ENCODE data around the gene COL1A1. TPM values are rescaled to one million over a fixed set of nuclear protein-coding genes. Genes with fewer than 3 reads are reported as not detected.

The COL1A1 gene
- polyA plus RNA-seq, 1 donor (not counting 4 experiments of a cell fraction or from before 2014, with no cell fraction given), result 0.55 TPM

DNA sequence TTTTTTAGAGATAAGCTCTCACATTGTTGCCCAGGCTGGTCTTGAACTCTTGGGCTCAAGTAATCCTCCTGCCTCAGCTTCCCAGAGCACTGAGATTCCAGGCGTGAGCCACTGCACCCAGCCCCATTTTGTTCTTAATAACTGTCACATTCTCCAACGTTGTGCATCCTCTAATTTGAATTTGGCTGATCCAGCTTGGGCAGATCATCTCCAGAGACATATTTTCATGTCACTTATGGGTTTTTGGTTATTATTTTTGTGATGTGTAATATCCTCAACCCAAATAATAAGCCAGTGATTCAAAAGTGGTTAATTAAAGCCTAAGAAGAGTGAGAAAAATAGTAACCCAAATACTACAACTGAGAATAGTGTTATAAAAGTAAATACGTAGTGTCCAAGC is 16.2 kb upstream of the COL1A1 start:
- H3K9me3 ChIP-seq (ENCODE audit: control insufficient read depth, low read depth, low read length), result no peaks in the 10 kb centered on the region
- DNase-seq (ENCODE audit: low read depth, low spot score) (no peak), FAIRE-seq (no peak)
- H4K20me1 ChIP-seq (ENCODE audit: control insufficient read depth, extremely low read depth, insufficient read depth, low read length), result no peaks in the 10 kb centered on the region
- H2AFZ ChIP-seq (ENCODE audit: control insufficient read depth, low read length), result no peak overlapping the region
- peaks cover 31% of the 10 kb centered on the region for H3K4me1 ChIP-seq (ENCODE audit: control insufficient read depth, extremely low read depth, insufficient read depth, low read length)
- no peak overlapping the region for H3K9ac ChIP-seq (ENCODE audit: control insufficient read depth, extremely low read depth, insufficient read depth, low read length)
- no peak overlapping the region for H3K4me3 ChIP-seq (ENCODE audit: control insufficient read depth in 2 of 3, extremely low read depth in 1 of 3, insufficient read depth in 2 of 3, low read depth in 1 of 3, low read length in 3 of 3)
- H3K4me2 ChIP-seq (ENCODE audit: control insufficient read depth, extremely low read depth, insufficient read depth, low read depth, low read length), result no peak overlapping the region
- dilution Hi-C loops (cut with MboI; ENCODE audit: extremely low pct_ligation_motif_present, low sequenced_read_pairs), result no loop called here
- no peaks in the 10 kb centered on the region for H3K9me1 ChIP-seq (ENCODE audit: control insufficient read depth, extremely low read depth, insufficient read depth, low read length)
- H3K79me2 ChIP-seq (ENCODE audit: control insufficient read depth, insufficient read depth, low read length), result no peaks in the 10 kb centered on the region
- no peak overlapping the region for H3K27ac ChIP-seq (ENCODE audit: control insufficient read depth, insufficient read depth, low read length)
- H3K27me3 ChIP-seq (ENCODE audit: control insufficient read depth, extremely low read depth, insufficient read depth, low read length), result no peaks in the 10 kb centered on the region
- TF ChIP-seq, protein P1, sequence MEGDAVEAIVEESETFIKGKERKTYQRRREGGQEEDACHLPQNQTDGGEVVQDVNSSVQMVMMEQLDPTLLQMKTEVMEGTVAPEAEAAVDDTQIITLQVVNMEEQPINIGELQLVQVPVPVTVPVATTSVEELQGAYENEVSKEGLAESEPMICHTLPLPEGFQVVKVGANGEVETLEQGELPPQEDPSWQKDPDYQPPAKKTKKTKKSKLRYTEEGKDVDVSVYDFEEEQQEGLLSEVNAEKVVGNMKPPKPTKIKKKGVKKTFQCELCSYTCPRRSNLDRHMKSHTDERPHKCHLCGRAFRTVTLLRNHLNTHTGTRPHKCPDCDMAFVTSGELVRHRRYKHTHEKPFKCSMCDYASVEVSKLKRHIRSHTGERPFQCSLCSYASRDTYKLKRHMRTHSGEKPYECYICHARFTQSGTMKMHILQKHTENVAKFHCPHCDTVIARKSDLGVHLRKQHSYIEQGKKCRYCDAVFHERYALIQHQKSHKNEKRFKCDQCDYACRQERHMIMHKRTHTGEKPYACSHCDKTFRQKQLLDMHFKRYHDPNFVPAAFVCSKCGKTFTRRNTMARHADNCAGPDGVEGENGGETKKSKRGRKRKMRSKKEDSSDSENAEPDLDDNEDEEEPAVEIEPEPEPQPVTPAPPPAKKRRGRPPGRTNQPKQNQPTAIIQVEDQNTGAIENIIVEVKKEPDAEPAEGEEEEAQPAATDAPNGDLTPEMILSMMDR (optimal IDR thresholded peaks at IDR 0.05 in 1 of 3, IDR thresholded peaks at IDR 0.05 in 1 of 3, conservative IDR thresholded peaks at IDR 0.05 in 1 of 3; ENCODE audit: extremely low read depth in 1 of 3, insufficient read depth in 2 of 3, low read length in 3 of 3), result no peak
- TF ChIP-seq EZH2 (IDR thresholded peaks at IDR 0.05; ENCODE audit: low read length), result no peak
- H3K36me3 ChIP-seq (ENCODE audit: control insufficient read depth in 2 of 2, extremely low read depth in 1 of 2, insufficient read depth in 2 of 2, low read length in 2 of 2), result no peaks in the 10 kb centered on the region

- H3K79me2 ChIP-seq (ENCODE audit: control insufficient read depth, insufficient read depth, low read length), result no peaks in the 10 kb centered on the region
- no peak overlapping the region for H2AFZ ChIP-seq (ENCODE audit: control insufficient read depth, low read length)
- H3K36me3 ChIP-seq (ENCODE audit: control insufficient read depth in 2 of 2, extremely low read depth in 1 of 2, insufficient read depth in 2 of 2, low read length in 2 of 2), result no peaks in the 10 kb centered on the region
- H3K4me1 ChIP-seq (ENCODE audit: control insufficient read depth, extremely low read depth, insufficient read depth, low read length), result peaks cover 25% of the 10 kb centered on the region
- no peak for DNase-seq (ENCODE audit: low read depth, low spot score)
- dilution Hi-C loops (cut with MboI; ENCODE audit: extremely low pct_ligation_motif_present, low sequenced_read_pairs), result no loop called here
- H3K9me3 ChIP-seq (ENCODE audit: control insufficient read depth, low read depth, low read length), result no peaks in the 10 kb centered on the region
- no peaks in the 10 kb centered on the region for H3K27me3 ChIP-seq (ENCODE audit: control insufficient read depth, extremely low read depth, insufficient read depth, low read length)
- H3K4me3 ChIP-seq (ENCODE audit: control insufficient read depth in 2 of 3, extremely low read depth in 1 of 3, insufficient read depth in 2 of 3, low read depth in 1 of 3, low read length in 3 of 3), result no peak overlapping the region
- no peaks in the 10 kb centered on the region for H4K20me1 ChIP-seq (ENCODE audit: control insufficient read depth, extremely low read depth, insufficient read depth, low read length)
- H3K27ac ChIP-seq (ENCODE audit: control insufficient read depth, insufficient read depth, low read length), result no peak overlapping the region
- H3K9ac ChIP-seq (ENCODE audit: control insufficient read depth, extremely low read depth, insufficient read depth, low read length), result no peak overlapping the region
- no peak for FAIRE-seq
- no peak for TF ChIP-seq EZH2 (IDR thresholded peaks at IDR 0.05; ENCODE audit: low read length)
- TF ChIP-seq, protein P1 (optimal IDR thresholded peaks at IDR 0.05 in 1 of 3, IDR thresholded peaks at IDR 0.05 in 1 of 3, conservative IDR thresholded peaks at IDR 0.05 in 1 of 3; ENCODE audit: extremely low read depth in 1 of 3, insufficient read depth in 2 of 3, low read length in 3 of 3), result no peak
- H3K4me2 ChIP-seq (ENCODE audit: control insufficient read depth, extremely low read depth, insufficient read depth, low read depth, low read length), result no peak overlapping the region
- H3K9me1 ChIP-seq (ENCODE audit: control insufficient read depth, extremely low read depth, insufficient read depth, low read length), result no peaks in the 10 kb centered on the region
Measured at GRCh38 chr17:50214976-50215760, 13.7 kb upstream of the COL1A1 start.

Measured in keratinocyte (primary cell).